GM18519 (cell line): ENCODE data around the gene HNF1A.
"Not testable (repeated sequence)": the region's sequence is repeated elsewhere in the genome, so short reads cannot be mapped to it uniquely, and the experiment has no call there.

ENCODE experiments used
- ATAC-seq: cut with Tn5 transposase; IDR thresholded peaks from one replicate; pipeline ENCODE4 v1.9.1; 2021; ENCODE audit warnings: mild to moderate bottlenecking, moderate library complexity; ENCODE audit not compliant: unreplicated experiment, low FRiP score

HNF1A gene, protein sequence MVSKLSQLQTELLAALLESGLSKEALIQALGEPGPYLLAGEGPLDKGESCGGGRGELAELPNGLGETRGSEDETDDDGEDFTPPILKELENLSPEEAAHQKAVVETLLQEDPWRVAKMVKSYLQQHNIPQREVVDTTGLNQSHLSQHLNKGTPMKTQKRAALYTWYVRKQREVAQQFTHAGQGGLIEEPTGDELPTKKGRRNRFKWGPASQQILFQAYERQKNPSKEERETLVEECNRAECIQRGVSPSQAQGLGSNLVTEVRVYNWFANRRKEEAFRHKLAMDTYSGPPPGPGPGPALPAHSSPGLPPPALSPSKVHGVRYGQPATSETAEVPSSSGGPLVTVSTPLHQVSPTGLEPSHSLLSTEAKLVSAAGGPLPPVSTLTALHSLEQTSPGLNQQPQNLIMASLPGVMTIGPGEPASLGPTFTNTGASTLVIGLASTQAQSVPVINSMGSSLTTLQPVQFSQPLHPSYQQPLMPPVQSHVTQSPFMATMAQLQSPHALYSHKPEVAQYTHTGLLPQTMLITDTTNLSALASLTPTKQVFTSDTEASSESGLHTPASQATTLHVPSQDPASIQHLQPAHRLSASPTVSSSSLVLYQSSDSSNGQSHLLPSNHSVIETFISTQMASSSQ

DNA sequence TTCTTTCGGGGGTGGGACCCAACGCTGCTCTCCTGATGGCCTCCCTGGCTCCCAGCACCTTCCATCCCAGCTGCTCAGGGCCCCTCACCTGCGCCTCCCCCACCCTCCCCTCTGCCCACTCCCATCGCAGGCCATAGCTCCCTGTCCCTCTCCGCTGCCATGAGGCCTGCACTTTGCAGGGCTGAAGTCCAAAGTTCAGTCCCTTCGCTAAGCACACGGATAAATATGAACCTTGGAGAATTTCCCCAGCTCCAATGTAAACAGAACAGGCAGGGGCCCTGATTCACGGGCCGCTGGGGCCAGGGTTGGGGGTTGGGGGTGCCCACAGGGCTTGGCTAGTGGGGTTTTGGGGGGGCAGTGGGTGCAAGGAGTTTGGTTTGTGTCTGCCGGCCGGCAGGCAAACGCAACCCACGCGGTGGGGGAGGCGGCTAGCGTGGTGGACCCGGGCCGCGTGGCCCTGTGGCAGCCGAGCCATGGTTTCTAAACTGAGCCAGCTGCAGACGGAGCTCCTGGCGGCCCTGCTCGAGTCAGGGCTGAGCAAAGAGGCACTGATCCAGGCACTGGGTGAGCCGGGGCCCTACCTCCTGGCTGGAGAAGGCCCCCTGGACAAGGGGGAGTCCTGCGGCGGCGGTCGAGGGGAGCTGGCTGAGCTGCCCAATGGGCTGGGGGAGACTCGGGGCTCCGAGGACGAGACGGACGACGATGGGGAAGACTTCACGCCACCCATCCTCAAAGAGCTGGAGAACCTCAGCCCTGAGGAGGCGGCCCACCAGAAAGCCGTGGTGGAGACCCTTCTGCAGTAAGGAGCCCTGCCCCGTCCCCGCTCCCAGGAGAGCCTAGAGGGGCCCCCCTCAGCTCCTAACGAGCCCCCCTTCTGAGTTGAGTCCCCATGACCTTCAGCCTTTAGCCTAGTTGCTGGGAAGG, at the start of gene HNF1A:
HNF1A (plus strand) TSS at position 248 of the 924 bp plus-strand sequence; CDS start at position 474, 226 bp downstream.
- ATAC-seq, result no peak

DNA sequence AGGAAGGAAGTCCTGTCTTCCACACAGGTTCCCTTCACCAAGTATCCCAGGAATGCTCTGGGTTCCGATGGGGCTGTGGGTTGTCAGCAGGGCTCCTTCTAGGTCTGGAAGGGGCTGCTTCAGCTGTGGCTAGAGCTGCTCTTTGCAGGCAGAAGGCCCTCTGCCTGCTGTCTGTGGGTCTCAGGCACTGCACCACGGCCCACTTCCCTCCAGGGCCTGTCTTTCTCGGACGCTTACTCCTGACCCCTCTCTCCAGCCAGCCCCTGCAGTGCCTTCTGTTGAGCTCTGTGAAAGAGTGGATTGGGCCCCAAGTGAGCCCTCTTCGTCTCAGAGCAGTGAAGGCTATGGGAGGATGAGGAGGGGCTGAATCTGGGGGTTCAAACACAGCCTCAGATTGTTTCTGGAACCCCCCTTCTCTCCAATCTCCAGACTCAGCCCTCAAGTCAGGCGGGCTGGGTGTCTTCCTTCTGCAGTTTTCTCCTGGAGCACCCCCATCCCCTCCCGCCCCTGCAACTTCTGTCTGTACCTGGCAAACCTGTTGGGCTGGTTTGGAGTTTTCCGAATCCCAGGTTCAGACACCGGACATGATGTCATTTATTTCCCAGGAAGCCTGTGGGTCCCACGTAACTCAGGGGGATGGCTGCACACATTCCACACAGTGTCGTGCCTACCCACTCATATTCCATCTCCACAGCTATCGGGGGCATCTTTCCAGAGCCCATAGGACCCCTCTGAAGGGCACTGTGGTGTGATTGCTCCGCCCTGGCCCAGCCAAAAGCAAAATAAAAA, 49.3 kb upstream of the HNF1A start:
- no peak for ATAC-seq

DNA sequence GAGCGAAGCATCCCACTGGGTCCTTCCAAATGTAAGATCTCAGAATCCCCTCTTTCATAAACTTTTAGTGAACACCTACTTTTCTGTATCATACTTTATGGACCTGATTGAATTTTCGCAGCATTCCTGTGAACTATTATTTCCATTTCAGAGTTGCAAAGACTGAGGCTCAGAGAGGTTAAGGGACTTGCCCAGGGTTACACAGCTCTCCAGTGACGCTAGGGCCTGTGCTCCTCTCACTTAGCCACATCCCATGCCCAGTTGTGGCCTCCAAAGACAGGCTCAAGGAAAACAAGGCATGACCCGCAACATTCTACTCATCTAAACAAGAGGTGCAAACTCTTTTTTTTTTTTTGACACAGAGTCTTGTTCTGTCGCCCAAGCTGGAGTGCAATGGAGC, 48.3 kb upstream of the HNF1A start:
- ATAC-seq, result no peak

DNA sequence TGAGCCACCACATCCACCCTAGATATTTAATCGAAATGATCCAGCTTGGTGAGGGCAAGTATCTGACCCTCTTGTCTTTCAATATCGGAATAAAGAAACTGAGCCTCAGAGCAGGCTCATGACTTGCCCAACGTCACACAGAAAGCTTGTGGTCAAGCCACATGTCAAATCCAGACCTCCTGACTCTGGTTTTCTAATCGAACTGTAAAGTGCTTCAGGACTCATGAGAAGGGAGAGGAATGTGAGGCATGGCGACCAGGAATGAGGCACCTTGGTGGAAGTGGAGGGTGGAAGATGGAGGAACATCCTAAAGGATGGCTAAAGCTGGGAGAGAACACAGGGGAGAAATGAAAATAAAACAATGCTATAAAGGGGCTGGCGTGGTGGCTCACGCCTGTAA, 46.3 kb upstream of the HNF1A start:
- no peak for ATAC-seq

DNA sequence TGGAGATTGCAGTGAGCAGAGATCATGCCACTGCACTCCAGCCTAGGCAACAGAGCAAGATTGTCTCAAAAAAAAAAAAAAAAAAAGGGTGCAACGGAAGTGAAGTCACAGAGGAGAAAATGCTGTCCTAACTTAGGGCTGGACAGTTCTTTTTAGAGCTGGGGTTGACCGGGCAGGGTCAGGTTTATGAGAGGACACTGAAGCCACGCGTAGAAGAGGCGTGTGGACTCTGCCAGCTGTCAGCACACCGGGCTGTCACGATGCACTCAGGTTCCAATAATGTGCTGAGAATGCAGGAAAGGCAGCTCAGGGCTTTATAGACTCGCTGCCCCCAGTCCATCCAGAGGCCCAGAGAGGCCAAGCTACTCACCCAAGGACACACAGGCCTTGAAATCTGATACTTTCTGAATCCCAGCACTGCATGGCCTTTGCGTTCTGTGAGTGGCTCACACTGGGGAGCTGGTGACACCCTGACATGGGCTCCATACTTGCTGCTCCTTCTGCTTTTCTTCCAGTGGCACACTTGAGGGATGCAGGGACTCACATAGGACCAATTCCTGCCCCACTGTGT, 45.3 kb upstream of the HNF1A start:
- no peak for ATAC-seq

DNA sequence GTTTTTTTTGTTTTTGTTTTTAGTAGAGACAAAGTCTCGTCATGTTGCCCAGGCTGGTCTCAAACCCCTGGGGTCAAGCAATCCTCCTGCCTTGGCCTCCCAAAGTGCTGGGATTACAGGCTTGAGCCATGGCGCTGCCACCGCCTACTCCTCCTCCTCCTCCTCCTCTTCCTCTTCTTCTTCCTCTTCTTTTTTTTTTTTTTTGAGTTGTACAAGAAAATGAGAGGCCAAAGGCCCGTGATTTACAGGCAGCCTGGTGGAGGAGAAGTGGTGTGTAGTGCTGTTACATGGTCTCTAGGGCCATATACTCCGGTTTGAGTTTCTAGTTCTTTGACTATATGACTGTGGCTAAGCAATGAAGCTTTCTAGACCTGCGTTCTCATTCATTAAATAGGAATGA, 44.6 kb upstream of the HNF1A start:
- no peak for ATAC-seq

DNA sequence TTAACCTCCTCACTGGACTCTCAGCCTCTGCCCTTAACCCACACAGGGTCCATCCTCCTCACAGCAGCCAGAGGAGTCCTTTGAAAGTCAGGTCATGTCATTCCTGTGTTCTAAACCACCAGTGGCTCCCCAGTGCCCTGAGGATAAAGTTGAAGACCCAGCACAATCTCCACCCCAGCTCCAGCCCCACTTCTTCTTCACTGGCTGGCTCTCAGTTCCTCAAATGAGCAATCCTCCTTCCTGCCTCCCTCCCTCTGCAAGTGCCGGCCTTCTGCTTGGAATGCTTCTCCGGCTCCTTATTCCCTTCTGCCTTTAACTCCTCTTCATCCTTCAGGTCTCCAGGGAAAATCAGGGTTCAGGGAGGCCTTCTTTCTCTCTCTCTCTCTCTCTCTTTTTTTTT, 42.1 kb upstream of the HNF1A start:
- ATAC-seq, result no peak

DNA sequence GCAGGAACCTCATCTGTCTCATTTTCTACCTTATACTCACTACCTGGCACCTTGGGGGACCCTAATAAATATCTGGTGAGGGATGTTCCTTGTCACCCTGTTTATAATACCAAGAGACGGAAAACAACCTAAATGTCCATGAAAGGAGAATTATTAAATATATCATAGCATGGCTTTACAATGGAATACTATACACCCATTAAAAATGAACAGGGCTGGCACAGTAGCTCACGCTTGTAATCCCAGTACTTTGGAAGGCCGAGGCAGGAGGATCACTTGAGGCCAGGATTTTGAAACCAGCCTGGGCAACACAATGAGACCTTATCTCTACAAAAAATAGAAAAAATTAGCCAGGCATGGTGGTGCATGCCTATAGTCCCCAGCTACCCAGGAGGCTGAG, 39.8 kb upstream of the HNF1A start:
- ATAC-seq, result no peak

DNA sequence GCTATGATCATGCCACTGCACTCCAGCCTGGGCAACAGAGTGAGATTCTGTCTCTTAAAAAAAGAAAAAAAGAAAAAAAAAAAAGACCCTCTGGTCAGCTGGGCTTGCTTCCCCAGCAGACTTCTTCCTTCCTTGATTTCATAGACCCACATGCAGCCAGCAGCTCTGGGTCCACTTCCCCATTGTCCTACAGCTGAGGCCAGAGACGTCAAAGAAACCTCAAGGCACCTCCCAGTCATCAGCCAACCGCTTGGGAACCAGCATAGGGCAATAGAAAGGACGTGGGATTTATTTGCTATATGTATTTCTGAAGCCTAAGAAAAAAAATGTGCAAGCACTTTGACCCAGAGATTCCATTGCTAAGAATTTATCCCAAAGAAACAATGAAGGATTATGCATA, 38.8 kb upstream of the HNF1A start:
- no peak for ATAC-seq

DNA sequence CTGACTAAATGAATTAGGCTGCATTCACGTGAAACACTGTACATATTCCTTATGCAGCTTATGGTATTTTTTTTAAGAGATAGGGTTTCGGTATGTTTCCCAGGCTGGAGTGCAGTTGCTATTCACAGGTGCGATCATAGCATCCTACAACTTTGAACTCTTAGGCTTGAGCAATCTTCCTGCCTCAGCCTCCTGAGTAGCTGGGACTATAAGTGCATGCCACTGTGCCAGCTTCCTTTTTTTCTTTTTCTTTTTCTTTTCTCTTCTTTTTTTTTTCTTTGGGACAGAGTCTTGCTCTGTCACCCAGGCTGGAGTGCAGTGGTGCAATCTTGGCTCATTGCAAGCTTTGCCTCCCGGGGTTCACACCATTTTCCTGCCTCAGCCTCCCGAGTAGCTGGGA, 38.3 kb upstream of the HNF1A start:
- no peak for ATAC-seq

DNA sequence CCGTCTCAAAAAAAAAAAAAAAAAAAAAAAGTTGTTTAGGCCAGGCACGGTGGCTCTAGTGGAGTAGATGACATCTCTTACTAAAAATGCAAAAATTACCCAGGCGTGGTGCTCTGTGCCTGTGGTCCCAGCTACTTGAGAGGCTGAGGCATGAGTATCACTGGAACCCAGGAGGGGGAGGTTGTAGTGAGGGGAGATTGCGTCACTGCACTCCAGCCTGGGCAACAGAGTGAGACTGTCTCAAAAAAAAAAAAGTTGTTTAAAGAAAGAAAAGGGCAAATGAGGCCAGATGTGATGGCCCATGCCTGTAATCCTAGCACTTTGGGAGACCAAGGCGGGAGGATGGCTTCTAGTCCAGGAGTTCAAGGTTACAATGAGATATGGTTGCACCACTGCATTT, 37.5 kb upstream of the HNF1A start:
- no peak for ATAC-seq

DNA sequence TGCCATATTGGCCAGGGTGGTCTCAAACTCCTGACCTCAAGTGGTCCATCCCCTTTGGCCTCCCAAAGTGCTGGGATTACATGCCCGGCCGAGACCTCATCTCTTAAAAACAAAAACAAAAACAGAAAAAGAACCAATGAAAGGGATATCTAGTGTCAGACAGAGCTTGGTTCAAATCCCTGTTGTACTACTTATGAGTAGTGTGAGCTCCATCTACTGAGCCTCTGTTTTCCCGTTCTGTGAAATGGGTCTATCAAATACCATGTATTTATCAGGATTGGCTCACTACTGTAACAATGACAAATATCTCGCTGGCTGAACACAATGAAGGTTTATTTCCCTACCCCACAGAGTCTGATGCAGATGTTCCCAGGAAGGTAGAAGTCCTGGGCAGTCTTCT, 36.9 kb upstream of the HNF1A start:
- ATAC-seq, result no peak

DNA sequence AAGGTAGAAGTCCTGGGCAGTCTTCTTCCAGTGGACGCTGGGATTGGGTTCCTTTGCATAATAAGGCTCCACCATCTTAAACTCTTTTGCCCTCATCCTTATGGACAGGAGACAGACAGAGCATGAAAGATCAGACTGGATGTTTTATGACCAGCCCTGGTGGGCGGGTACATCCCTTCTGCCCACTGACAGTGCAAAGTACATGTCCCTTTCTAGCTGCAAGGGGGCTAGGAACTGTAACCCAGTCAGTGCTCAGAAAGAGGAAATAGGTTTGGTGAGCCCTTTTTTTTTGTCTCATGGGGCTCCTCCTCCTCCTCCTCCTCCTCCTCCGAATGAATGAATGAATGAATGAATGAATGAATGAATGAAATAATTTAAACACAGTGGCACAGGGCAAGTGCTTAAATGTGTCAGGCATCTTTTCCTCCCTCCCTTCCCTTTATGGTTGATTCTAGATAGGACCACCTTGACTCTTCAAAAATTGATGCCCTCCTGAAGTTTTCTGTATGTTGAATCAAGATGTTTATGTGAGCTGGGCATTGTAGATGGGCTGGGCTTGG, 36.4 kb upstream of the HNF1A start:
- no peak for ATAC-seq

DNA sequence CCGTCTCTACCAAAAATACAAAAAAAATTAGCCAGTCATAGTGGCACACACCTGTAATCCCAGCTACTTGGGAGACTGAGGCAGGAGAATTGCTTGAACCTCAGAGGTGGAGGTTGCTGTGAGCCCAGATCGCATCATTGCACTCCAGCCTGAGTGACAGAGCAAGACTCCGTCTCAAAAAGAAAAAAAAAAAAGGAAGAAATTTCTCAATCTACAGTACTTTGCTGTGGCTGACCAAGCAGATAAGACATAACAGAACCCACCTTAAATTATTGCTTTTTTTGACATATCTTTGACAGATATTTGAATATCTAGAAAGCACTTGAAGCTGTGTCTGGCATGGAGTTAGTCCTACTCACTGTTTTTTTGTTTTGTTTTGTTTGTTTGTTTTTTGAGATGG, 34.9 kb upstream of the HNF1A start:
- no peak for ATAC-seq

DNA sequence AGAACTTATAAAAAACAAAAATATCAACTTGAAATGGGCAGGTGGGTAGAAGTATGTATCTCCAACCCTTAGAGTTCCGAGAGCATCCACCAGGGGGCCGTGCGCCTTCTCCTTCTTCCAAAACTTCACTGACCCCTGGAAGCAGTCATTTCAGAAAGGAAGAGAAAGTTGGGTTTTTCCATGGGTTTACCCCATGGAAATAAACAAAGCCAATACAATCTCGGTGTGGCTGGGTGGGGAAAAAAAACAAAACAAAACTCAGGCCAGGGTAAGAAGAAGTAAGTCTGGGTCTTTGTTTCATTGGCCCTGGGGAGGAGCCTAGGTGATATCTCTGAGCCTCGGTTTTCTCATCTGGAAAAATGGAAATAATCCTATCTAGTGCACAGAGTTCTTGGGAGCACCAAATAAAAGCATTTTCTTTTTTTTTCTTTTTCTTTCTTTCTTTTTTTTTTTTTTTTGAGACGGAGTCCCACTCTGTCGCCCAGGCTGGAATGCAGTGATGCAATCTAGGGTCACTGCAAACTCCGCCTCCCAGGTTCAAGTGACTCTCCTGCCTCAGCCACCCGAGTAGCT, 33.6 kb upstream of the HNF1A start:
- ATAC-seq, result no peak

DNA sequence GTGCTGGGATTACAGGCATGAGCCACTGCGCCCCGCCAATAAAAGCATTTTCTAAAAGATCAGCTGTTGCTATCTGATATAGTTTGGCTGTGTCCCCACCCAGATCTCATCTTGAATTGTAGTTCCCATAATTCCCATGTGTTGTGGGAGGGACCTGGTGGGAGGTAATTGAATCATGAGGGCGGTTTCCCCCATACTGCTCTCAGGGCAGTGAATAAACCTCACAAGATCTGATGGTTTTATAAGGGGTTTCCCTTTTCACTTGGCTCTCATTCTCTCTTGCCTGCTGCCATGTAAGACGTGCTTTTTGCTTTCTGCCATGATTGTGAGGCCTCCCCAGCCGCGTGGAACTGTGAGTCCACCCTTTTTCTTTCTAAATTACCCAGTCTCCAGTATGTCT, 32.8 kb upstream of the HNF1A start:
- not testable (repeated sequence) for ATAC-seq

DNA sequence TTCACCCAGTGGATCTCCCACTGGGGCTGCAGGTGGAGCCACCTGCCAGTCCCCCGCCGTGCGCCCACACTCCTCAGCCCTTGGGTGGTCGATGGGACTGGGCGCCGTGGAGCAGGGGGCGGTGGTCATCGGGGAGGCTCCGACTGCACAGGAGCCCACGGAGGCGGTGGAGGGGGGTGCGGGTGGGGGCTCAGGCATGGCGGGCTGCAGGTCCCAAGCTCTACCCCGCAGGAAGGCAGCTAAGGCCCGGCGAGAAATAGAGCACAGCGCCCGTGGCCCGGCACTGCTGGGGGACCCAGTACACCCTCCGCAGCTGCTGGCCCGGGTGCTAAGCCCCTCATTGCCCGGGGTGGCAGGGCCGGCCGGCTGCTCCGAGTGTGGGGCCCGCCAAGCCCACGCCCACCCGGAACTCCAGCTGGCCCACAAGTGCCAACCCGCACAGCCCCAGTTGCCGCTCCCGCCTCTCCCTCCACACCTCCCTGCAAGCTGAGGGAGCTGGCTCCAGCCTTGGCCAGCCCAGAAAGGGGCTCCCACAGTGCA, 28.0 kb upstream of the HNF1A start:
- ATAC-seq, result not testable (repeated sequence)

DNA sequence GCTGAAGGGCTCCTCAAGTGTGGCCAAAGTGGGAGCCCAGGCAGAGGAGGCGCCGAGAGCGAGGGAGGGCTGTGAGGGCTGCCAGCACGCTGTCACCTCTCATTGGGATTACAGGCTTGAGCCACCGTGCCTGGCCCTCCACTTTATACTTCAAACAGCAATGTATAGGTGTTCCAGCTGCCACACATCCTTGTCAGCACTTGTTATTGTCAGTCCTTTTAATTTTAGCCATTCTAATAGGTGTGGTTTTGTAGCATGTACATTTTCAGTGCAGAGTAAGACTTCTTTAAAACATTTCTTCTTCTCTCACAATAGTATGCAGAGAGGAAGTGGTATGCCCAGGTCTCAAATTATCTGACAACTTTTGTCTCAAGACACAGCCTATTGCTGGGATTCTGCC, 27.5 kb upstream of the HNF1A start:
- ATAC-seq, result no peak

DNA sequence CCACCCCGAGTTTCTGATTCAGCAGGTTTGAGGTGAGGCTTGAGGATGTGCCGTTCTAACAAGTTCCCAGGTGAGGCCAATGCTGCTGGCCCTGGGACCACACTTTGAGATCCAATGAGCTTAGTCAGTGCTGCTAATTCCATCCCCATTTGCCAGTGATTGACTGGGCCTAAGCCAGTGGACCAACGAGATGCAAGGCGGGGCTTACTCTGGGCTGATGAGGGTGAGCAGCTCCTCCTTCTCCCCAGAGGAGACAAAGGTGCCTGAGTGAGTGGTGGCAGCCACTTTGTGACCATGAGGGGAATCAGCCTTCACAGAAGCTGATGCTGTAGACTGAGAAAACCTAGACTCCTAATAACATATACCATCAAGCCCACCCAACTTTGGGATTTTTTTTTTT, 23.1 kb upstream of the HNF1A start:
- ATAC-seq, result no peak
